H1 (cell line): ENCODE results near the gene WNT5A. TPM values are rescaled to one million over a fixed set of nuclear protein-coding genes. Genes with fewer than 3 reads are reported as not detected.

Experiments
- CTCF ChIA-PET: fragments of 300-600 bp; sonication (Branson Sonifier 250); formaldehyde crosslinking; loops from one replicate; lab custom pipeline; 2021; ENCODE audit not compliant: partially characterized antibody; lab: Charles Lee
- POLR2A ChIA-PET: fragments of 300-600 bp; sonication (Branson Sonifier 250); formaldehyde crosslinking; loops from one replicate; lab custom pipeline; 2021; ENCODE audit warnings: inconsistent platforms; ENCODE audit not compliant: partially characterized antibody; lab: Charles Lee
- DNase-seq, 2 experiments: peaks; one replicate each; pipeline versions ENCODE4 v3.0.0 to v3.0.0-alpha.2; 2010 to 2022; ENCODE audit warnings: low spot score in 2 of 2, low read depth in 1 of 2, mixed read lengths in 1 of 2
- FAIRE-seq: peaks from 2 replicates; lab custom pipeline; 2011; peaks lifted over from hg19 to GRCh38; lab: Jason Lieb, UNC
- H2AFZ ChIP-seq: 2 replicates; pipeline ENCODE4 v1.8.1; 2012; ENCODE audit warnings: low read length, inconsistent platforms
- H2AK5ac ChIP-seq: 2 replicates; pipeline ENCODE4 v1.6.1; 2013; ENCODE audit warnings: low read depth, low read length
- H2BK120ac ChIP-seq: replicated peaks from 2 replicates; pipeline ENCODE3; 2013; ENCODE audit warnings: low read depth, low read length, inconsistent platforms
- H2BK12ac ChIP-seq: 2 replicates; pipeline ENCODE4 v1.6.1; 2013; ENCODE audit warnings: low read depth, low read length
- H2BK15ac ChIP-seq: 2 replicates; pipeline ENCODE4 v1.6.1; 2013; ENCODE audit warnings: low read length
- H2BK20ac ChIP-seq: 2 replicates; pipeline ENCODE4 v1.6.1; 2013; ENCODE audit warnings: low read length
- H2BK5ac ChIP-seq: 2 replicates; pipeline ENCODE4 v1.6.1; 2013; ENCODE audit warnings: low read depth, low read length
- H3K14ac ChIP-seq: 2 replicates; pipeline ENCODE4 v1.6.1; 2013; ENCODE audit warnings: inconsistent platforms; ENCODE audit not compliant: insufficient read length
- H3K18ac ChIP-seq: 2 replicates; pipeline ENCODE4 v1.6.1; 2013; ENCODE audit warnings: low read length; ENCODE audit errors: extremely low read depth
- H3K23ac ChIP-seq: 2 replicates; pipeline ENCODE4 v1.6.1; 2013; ENCODE audit warnings: inconsistent platforms; ENCODE audit not compliant: insufficient read length
- H3K23me2 ChIP-seq: 2 replicates; pipeline ENCODE4 v1.6.1; 2013; ENCODE audit warnings: low read depth, low read length
- H3K27ac ChIP-seq: 2 replicates; pipeline ENCODE4 v1.6.1; 2011; ENCODE audit warnings: low read depth, low read length, inconsistent platforms
- H3K27me3 ChIP-seq, 4 experiments: replicated peaks in 1 of 4; 1 replicate in 1 of 4; 2 replicates in 3 of 4; pipeline versions ENCODE4 v1.6.1 to v1.8.1; 2011 to 2013; ENCODE audit warnings: low read length in 3 of 4, mild to moderate bottlenecking in 3 of 4, inconsistent platforms in 2 of 4, mixed read lengths in 2 of 4, moderate library complexity in 1 of 4; ENCODE audit not compliant: control insufficient read depth in 3 of 4, insufficient read depth in 3 of 4; ENCODE audit errors: extremely low read depth in 1 of 4
- H3K36me3 ChIP-seq, 4 experiments: 2 replicates each; pipeline versions ENCODE4 v1.6.1 to v1.8.1; 2011 to 2013; ENCODE audit warnings: mild to moderate bottlenecking in 4 of 4, low read length in 3 of 4, moderate library complexity in 2 of 4, control low read depth in 1 of 4, inconsistent platforms in 1 of 4; ENCODE audit not compliant: insufficient read depth in 4 of 4, control insufficient read depth in 2 of 4
- H3K4ac ChIP-seq: replicated peaks from 2 replicates; pipeline ENCODE3; 2013; ENCODE audit warnings: low read length, low read depth, mixed read lengths, inconsistent platforms; ENCODE audit not compliant: insufficient read length
- H3K4me1 ChIP-seq, 4 experiments: replicated peaks in 1 of 4; 1 replicate in 1 of 4; 2 replicates in 3 of 4; pipeline versions ENCODE4 v1.6.1 to v1.8.1; 2011 to 2013; ENCODE audit warnings: low read length in 3 of 4, inconsistent platforms in 2 of 4, mixed read lengths in 1 of 4; ENCODE audit not compliant: insufficient read depth in 4 of 4, control insufficient read depth in 3 of 4
- H3K4me2 ChIP-seq, 2 experiments: 2 replicates each; pipeline versions ENCODE4 v1.6.1 to v1.8.1; 2011 to 2013; ENCODE audit warnings: low read depth in 2 of 2, low read length in 2 of 2, control low read depth in 1 of 2, inconsistent platforms in 1 of 2, mild to moderate bottlenecking in 1 of 2; ENCODE audit not compliant: insufficient read depth in 1 of 2
- H3K4me3 ChIP-seq, 4 experiments: fragments of 200-600, 300-600 bp in 1 of 4; sonication (generic), shearing (Covaris generic), sonication (Bioruptor Twin) in 1 of 4; 2 replicates each; pipeline versions ENCODE4 v1.5.1 to v1.8.1; 2011 to 2016; ENCODE audit warnings: low read length in 4 of 4, low read depth in 3 of 4, control low read depth in 2 of 4, inconsistent platforms in 2 of 4, mild to moderate bottlenecking in 2 of 4, mixed read lengths in 1 of 4, moderate library complexity in 1 of 4; ENCODE audit not compliant: insufficient read depth in 2 of 4; ENCODE audit errors: extremely low read depth in 1 of 4
- H3K56ac ChIP-seq: replicated peaks from 2 replicates; pipeline ENCODE3; 2013; ENCODE audit warnings: low read depth, mild to moderate bottlenecking, mixed read lengths, low read length, inconsistent platforms; ENCODE audit not compliant: insufficient read length
- H3K79me1 ChIP-seq: 2 replicates; pipeline ENCODE4 v1.6.1; 2013; ENCODE audit warnings: low read depth, low read length, control low read depth
- H3K79me2 ChIP-seq, 2 experiments: 2 replicates each; pipeline versions ENCODE4 v1.6.1 to v1.8.1; 2012 to 2013; ENCODE audit warnings: low read length in 2 of 2, mild to moderate bottlenecking in 2 of 2, inconsistent platforms in 1 of 2; ENCODE audit not compliant: insufficient read depth in 2 of 2, control insufficient read depth in 1 of 2
- H3K9ac ChIP-seq, 4 experiments: replicated peaks in 1 of 4; 1 replicate in 1 of 4; 2 replicates in 3 of 4; pipeline versions ENCODE4 v1.6.1 to v1.8.1; 2011 to 2013; ENCODE audit warnings: low read depth in 3 of 4, low read length in 3 of 4, control low read depth in 2 of 4, mild to moderate bottlenecking in 2 of 4, moderate library complexity in 2 of 4, inconsistent platforms in 1 of 4; ENCODE audit errors: extremely low read depth in 1 of 4
- H3K9me3 ChIP-seq, 2 experiments: 2 replicates each; pipeline versions ENCODE4 v1.6.1 to v1.8.1; 2012 to 2013; ENCODE audit warnings: mild to moderate bottlenecking in 2 of 2, moderate library complexity in 2 of 2, control low read depth in 1 of 2, inconsistent platforms in 1 of 2, low read depth in 1 of 2, low read length in 1 of 2, mixed read lengths in 1 of 2; ENCODE audit not compliant: insufficient read depth in 2 of 2
- H4K20me1 ChIP-seq, 2 experiments: replicated peaks in 1 of 2; 2 replicates each; pipeline versions ENCODE3 to v1.8.1; 2011 to 2013; ENCODE audit warnings: inconsistent platforms in 2 of 2, low read length in 2 of 2, mild to moderate bottlenecking in 1 of 2; ENCODE audit not compliant: insufficient read depth in 2 of 2, control insufficient read depth in 1 of 2
- H4K5ac ChIP-seq: 2 replicates; pipeline ENCODE4 v1.6.1; 2013; ENCODE audit warnings: low read length, low read depth, mixed read lengths, inconsistent platforms; ENCODE audit not compliant: insufficient read length
- H4K8ac ChIP-seq: 2 replicates; pipeline ENCODE4 v1.8.0; 2013; ENCODE audit warnings: mild to moderate bottlenecking, moderate library complexity, low read length, inconsistent platforms; ENCODE audit not compliant: insufficient read depth; ENCODE audit errors: extremely low read depth
- H4K91ac ChIP-seq: replicated peaks from 2 replicates; pipeline ENCODE3; 2013; ENCODE audit warnings: low read length, mixed read lengths, inconsistent platforms; ENCODE audit not compliant: insufficient read length
- CREB1 ChIP-seq: IDR thresholded peaks from 2 replicates; pipeline ENCODE4 v1.6.1; 2012; ENCODE audit warnings: inconsistent platforms
- FOSL1 ChIP-seq: IDR thresholded peaks from 2 replicates; pipeline ENCODE4 v1.6.1; 2011; ENCODE audit warnings: mild to moderate bottlenecking, low read depth, low read length, moderate library complexity; ENCODE audit not compliant: insufficient read depth
- GTF2F1 ChIP-seq: IDR thresholded peaks from 2 replicates; pipeline ENCODE4 v1.6.1; 2012; ENCODE audit warnings: low read depth, low read length, improper control_type of control experiment, borderline replicate concordance
- NRF1 ChIP-seq: IDR thresholded peaks from 2 replicates; pipeline ENCODE4 v1.6.1; 2011; ENCODE audit warnings: mild to moderate bottlenecking, low read depth, low read length, improper control_type of control experiment
- RAD21 ChIP-seq, 2 experiments: IDR thresholded peaks in 1 of 2; conservative IDR thresholded peaks in 1 of 2; 2 replicates each; pipeline ENCODE4 v1.6.1; 2011; ENCODE audit warnings: low read depth in 2 of 2, low read length in 2 of 2, improper control_type of control experiment in 1 of 2, inconsistent platforms in 1 of 2, mild to moderate bottlenecking in 1 of 2, moderate library complexity in 1 of 2
- RNF2 ChIP-seq: fragments of 200-900, 300-1000 bp; sonication (generic); IDR thresholded peaks from 2 replicates; pipeline ENCODE4 v1.7.1; 2016; ENCODE audit warnings: borderline replicate concordance, low read depth, mild to moderate bottlenecking, antibody characterized with exemption, low read length; ENCODE audit not compliant: poor library complexity, severe bottlenecking; ENCODE audit errors: missing control alignments
- SIX5 ChIP-seq: IDR thresholded peaks from 2 replicates; pipeline ENCODE4 v1.6.1; 2011; ENCODE audit warnings: mild to moderate bottlenecking, low read depth, low read length
- SP2 ChIP-seq: IDR thresholded peaks from 2 replicates; pipeline ENCODE4 v1.6.1; 2012; ENCODE audit warnings: mild to moderate bottlenecking, low read length, inconsistent platforms
- SUZ12 ChIP-seq: fragments of 200-600 bp; sonication (generic); IDR thresholded peaks from 2 replicates; pipeline ENCODE4 v1.6.1; 2012; ENCODE audit warnings: mild to moderate bottlenecking, inconsistent platforms, low read length, moderate library complexity, mixed read lengths
- polyA plus RNA-seq, 7 experiments: library from polyadenylated mRNA; depleted of rRNA in 3 of 7; stranded (reverse) in 5 of 7; unstranded in 2 of 7; fragments of >200 nt in 5 of 7; fragments of 200-250 nt in 2 of 7; gene quantifications; 1 replicate in 5 of 7; 2 replicates in 1 of 7; 4 replicates in 1 of 7; pipeline versions ENCODE4 v1.2.1 to v1.2.3, GENCODE V29; 2011 to 2013; ENCODE audit warnings: missing spikeins in 2 of 7, mixed read lengths in 2 of 7
- total RNA-seq: library from RNA; stranded (reverse); fragmentation: NEBNext Ultra II Directional; extraction: Animal tissue kit (Norgen Biotek cat#: 25700); gene quantifications from 2 replicates; pipeline ENCODE4 v1.2.1, GENCODE V29; 2021

The WNT5A gene
- total and polyA plus RNA-seq, 2 of the 8 experiments (the other 6 are each of a cell fraction or from before 2014, with no cell fraction given): 3.9 to 5.6 TPM

- Histone ChIP-seq H3K18ac (no peak overlapping the region), H3K79me2 (no peaks in the 10 kb centered on the region), H2AFZ (no peak overlapping the region), H2BK20ac (no peak overlapping the region), H2BK5ac (no peak overlapping the region), H3K4ac (no peak overlapping the region), H2BK120ac (no peak overlapping the region), H3K27ac (no peak overlapping the region), H3K23ac (no peak overlapping the region), H3K27me3 (no peaks in the 10 kb centered on the region), H4K5ac (no peak overlapping the region), H3K36me3 (no peaks in the 10 kb centered on the region), H3K14ac (no peak overlapping the region), H4K91ac (no peak overlapping the region), H3K23me2 (no peaks in the 10 kb centered on the region), H3K4me1 (no peaks in the 10 kb centered on the region), H2BK12ac (no peak overlapping the region), H3K4me3 (no peak overlapping the region), H4K20me1 (no peaks in the 10 kb centered on the region), H3K56ac (no peak overlapping the region), H2BK15ac (no peak overlapping the region), H2AK5ac (no peak overlapping the region), H3K9me3 (no peaks in the 10 kb centered on the region), H3K9ac (no peak overlapping the region), H3K79me1 (no peaks in the 10 kb centered on the region), H3K4me2 (no peak overlapping the region), H4K8ac (no peak overlapping the region)
- FAIRE-seq (no peak), DNase-seq (no peak)
- CTCF ChIA-PET: no interaction called here
- POLR2A ChIA-PET: no interaction called here
- TF ChIP-seq GTF2F1 (no peak), RNF2 (no peak), NRF1 (no peak), SUZ12 (no peak), RAD21 (IDR thresholded peaks at IDR 0.05 in 1 of 2, conservative IDR thresholded peaks at IDR 0.05 in 1 of 2; ENCODE audit: low read depth in 2 of 2, low read length in 2 of 2) (no peak), SP2 (no peak), CREB1 (no peak), FOSL1 (no peak), SIX5 (no peak)
Observed at GRCh38 chr3:55459838-55460237, 27.3 kb downstream of the WNT5A start.
